Heart left ventricle (tissue), 16 donors: Measurements from ENCODE around the gene GOLT1B. TPM values are rescaled to one million over a fixed set of nuclear protein-coding genes. Genes with fewer than 3 reads are reported as not detected.

ENCODE experiments used
- ATAC-seq, 4 donors: fragments of 200-7000 bp; cut with Tn5 transposase; one replicate each; pipeline ENCODE4 v1.9.1; 2020 to 2022; ENCODE audit warnings: moderate library complexity in 4 of 4, mild to moderate bottlenecking in 3 of 4, moderate number of reproducible peaks in 1 of 4
- DNase-seq, 5 donors: peaks; one replicate each; pipeline ENCODE4 v3.0.0-alpha.2; 2020
- H3K27ac ChIP-seq, 12 donors: fragments of 200-600 bp; sonication (generic) in 4 of 12; one replicate each; pipeline versions ENCODE4 v1.5.0 to v1.8.0; 2016 to 2022; ENCODE audit warnings: mild to moderate bottlenecking in 2 of 12
- H3K27me3 ChIP-seq, 9 donors: fragments of 200-600 bp; sonication (generic) in 2 of 9; one replicate each; pipeline versions ENCODE4 v1.5.1 to v1.8.0; 2016 to 2022; ENCODE audit warnings: mild to moderate bottlenecking in 3 of 9
- H3K36me3 ChIP-seq, 9 donors: fragments of 200-600 bp; sonication (generic) in 2 of 9; one replicate each; pipeline versions ENCODE4 v1.5.0 to v1.8.0; 2018 to 2022; ENCODE audit warnings: mild to moderate bottlenecking in 2 of 9
- H3K4me1 ChIP-seq, 12 donors: fragments of 200-600 bp; sonication (generic) in 4 of 12; one replicate each; pipeline versions ENCODE4 v1.5.0 to v1.8.0; 2016 to 2022; ENCODE audit warnings: mild to moderate bottlenecking in 3 of 12
- H3K4me3 ChIP-seq, 12 donors: fragments of 200-600 bp; sonication (generic) in 4 of 12; one replicate each; pipeline versions ENCODE4 v1.5.0 to v1.8.0; 2017 to 2022; ENCODE audit warnings: mild to moderate bottlenecking in 9 of 12, moderate library complexity in 4 of 12
- H3K9me3 ChIP-seq, 12 donors: fragments of 200-600 bp; sonication (generic) in 4 of 12; one replicate each; pipeline versions ENCODE4 v1.5.0 to v1.8.0; 2016 to 2022; ENCODE audit warnings: mild to moderate bottlenecking in 1 of 12
- POLR2A ChIP-seq, 2 donors: fragments of 450-650 bp; IDR thresholded peaks; one replicate each; pipeline ENCODE4 v1.6.1; 2017; ENCODE audit warnings: antibody characterized with exemption in 2 of 2, mild to moderate bottlenecking in 2 of 2, moderate library complexity in 2 of 2
- WGBS, 4 donors: extraction: QIAGEN DNeasy Blood & Tissue Kit in 2 of 4; methylation state at CpG; one replicate each; pipeline versions ENCODE4 v1.1.5 to v1.1.7; 2013 to 2018; 5-methylcytosine and 5-hydroxymethylcytosine counted together
- intact Hi-C, 10 donors: fragments of 100-400 bp; cut with DNase I; formaldehyde crosslinking; loops; one replicate each; pipeline versions ENCODE4 v1.11.1 to v1.14.2; 2022
- polyA plus RNA-seq, 2 donors: library from polyadenylated mRNA; stranded (reverse); fragments of 200-250 nt; gene quantifications; one replicate each; pipeline ENCODE4 v1.2.3, GENCODE V29; 2013
- total RNA-seq, 9 donors: library from RNA; depleted of rRNA in 2 of 9; stranded (reverse); fragments of >200 nt in 2 of 9; fragmentation: NEBNext Ultra II Directional in 3 of 9; extraction: Animal tissue kit (Norgen Biotek cat#: 25700) in 3 of 9; gene quantifications; one replicate each; pipeline versions ENCODE4 v1.1.0 to v1.2.4, GENCODE V29; 2016 to 2023
- TF ChIP-seq, protein P1 (sequence below), 12 donors: fragments of 200-600 bp; sonication (generic) in 4 of 12; IDR thresholded peaks; one replicate each; pipeline versions ENCODE4 v1.5.0 to v1.8.0; 2018 to 2022; ENCODE audit warnings: antibody characterized with exemption in 12 of 12, mild to moderate bottlenecking in 5 of 12
- donor health status: ischemic (EF 13 %, LVEDD 7.1; RV severe dilation, severe dysfunction).
- donor health status: healthy with polysubstance abuse.
- donor health status: DM: no; HTN: yes; CAD: no.
- donor health status: DM: no; HTN: no; CAD: no.
- donor health status: ischemic (EF 25% LVEDD 6.9; RV normal size, moderate dysfunction).
- donor health status: ischemic (EF 25% LVEDD 5.7; RV mildly dilated, moderate dysfunction).
- donor health status: healthy.
- donor health status: DM: yes; HTN: yes; CAD: no.
- donor health status: ischemic (EF 35%, LVEDD 5.7; RV mildly dilated, moderate dysfunction).
- donor health status: nonischemic (EF 11% LVEDD 7.7; RV severe dilation, severe dysfunction).
- donor health status: DM: yes; HTN: yes; CAD: no.
- donor health status: PGD.
- donor health status: ischemic (EF 29% LVEDD 5.4; RV normal size, mild dysfunction).
- donor health status: nonischemic (EF 23%, LVEDD 6.1; RV moderate dilation, normal function).

GOLT1B gene
- total and polyA plus RNA-seq, 11 donors, result 12.9 to 43.7 (median 22.1) TPM

DNA sequence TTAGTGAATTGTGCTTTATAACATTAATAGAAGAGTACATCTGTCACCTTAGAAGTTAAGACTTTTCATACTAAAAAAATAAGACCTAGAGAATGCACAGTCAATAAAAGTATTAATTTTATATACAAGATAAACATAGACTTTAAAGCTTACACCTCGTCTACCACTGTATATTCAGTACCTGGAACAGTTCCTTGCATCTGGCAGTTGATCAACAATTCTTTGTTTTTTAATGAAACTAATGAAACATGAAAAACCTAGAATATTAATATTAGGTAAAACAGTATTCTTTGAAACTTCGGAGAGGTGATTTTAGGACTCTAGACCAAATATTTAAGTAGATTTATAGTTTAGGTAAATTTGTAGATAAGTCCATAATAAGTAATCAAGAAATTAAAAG is 4.3 kb downstream of the GOLT1B start:
- 14 to 59% (median 47%) methylated on average over 2 of the region's 2 CpGs for WGBS, 4 donors
- Histone ChIP-seq H3K27me3 (no peaks in the 10 kb centered on the region), H3K4me1 (peaks cover 0 to 43% (median 25%) of the 10 kb centered on the region in 12 donors), H3K4me3 (no peak overlapping the region), H3K9me3 (no peaks in the 10 kb centered on the region), H3K36me3 (peaks cover 0 to 41% (median 35%) of the 10 kb centered on the region in 9 donors), H3K27ac (no peak overlapping the region)
- intact Hi-C loops, result loop anchor here in 5 of 10 donors (10.0 kb wide), 3 partner anchors 149 to 179 kb away; partner anchors contain the start of gene LDHB (in 2 of the 5)
- no peak for TF ChIP-seq POLR2A (IDR thresholded peaks at IDR 0.05)
- TF ChIP-seq, protein P1, sequence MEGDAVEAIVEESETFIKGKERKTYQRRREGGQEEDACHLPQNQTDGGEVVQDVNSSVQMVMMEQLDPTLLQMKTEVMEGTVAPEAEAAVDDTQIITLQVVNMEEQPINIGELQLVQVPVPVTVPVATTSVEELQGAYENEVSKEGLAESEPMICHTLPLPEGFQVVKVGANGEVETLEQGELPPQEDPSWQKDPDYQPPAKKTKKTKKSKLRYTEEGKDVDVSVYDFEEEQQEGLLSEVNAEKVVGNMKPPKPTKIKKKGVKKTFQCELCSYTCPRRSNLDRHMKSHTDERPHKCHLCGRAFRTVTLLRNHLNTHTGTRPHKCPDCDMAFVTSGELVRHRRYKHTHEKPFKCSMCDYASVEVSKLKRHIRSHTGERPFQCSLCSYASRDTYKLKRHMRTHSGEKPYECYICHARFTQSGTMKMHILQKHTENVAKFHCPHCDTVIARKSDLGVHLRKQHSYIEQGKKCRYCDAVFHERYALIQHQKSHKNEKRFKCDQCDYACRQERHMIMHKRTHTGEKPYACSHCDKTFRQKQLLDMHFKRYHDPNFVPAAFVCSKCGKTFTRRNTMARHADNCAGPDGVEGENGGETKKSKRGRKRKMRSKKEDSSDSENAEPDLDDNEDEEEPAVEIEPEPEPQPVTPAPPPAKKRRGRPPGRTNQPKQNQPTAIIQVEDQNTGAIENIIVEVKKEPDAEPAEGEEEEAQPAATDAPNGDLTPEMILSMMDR (IDR thresholded peaks at IDR 0.05), result no peak
- ATAC-seq (no peak), DNase-seq (no peak)

- Histone ChIP-seq H3K4me3 (no peak overlapping the region), H3K9me3 (no peaks in the 10 kb centered on the region), H3K36me3 (peaks cover 0 to 59% (median 54%) of the 10 kb centered on the region in 9 donors), H3K4me1 (peaks cover 0 to 35% (median 19%) of the 10 kb centered on the region in 12 donors), H3K27ac (no peak overlapping the region), H3K27me3 (no peaks in the 10 kb centered on the region)
- DNase-seq, result no peak
- ATAC-seq, result no peak
- no peak for TF ChIP-seq POLR2A (IDR thresholded peaks at IDR 0.05)
- TF ChIP-seq, protein P1 (IDR thresholded peaks at IDR 0.05), result no peak
- intact Hi-C loops, result loop anchor here in 5 of 10 donors (10.0 kb wide), 3 partner anchors 147 to 177 kb away; partner anchors contain the start of gene LDHB (in 2 of the 5)
- WGBS, 4 donors, result 79 to 83% (median 81%) methylated on average over 2 of the region's 2 CpGs
Observed at GRCh38 chr12:21507849-21508248, 6.3 kb downstream of the GOLT1B start.

DNA sequence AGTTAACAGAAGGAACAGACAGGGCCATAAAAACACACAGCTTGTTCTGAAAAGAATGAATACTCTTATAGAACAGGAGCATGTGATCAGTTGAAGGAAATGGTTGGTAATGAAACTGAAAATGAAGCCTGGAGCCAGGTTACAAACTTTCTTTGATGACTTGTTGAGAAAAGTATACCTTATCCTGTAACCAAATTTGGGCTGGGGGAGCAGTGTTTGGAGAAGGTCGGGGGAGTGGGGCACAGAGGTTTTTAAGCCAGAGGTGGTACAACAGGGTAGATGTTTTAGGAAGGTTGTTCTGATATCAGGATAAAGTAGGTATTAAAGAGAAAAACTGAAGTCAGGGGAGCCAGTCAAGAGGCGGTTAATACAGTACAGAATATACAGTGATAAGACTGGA is 8.2 kb downstream of the GOLT1B start:
- Histone ChIP-seq H3K27me3 (no peaks in the 10 kb centered on the region), H3K27ac (no peak overlapping the region), H3K36me3 (peaks cover 0 to 78% (median 73%) of the 10 kb centered on the region in 9 donors), H3K4me1 (peaks cover 0 to 17% (median 3%) of the 10 kb centered on the region in 12 donors), H3K9me3 (no peaks in the 10 kb centered on the region), H3K4me3 (no peak overlapping the region)
- intact Hi-C loops, result loop anchor here in 5 of 10 donors (10.0 kb wide), 3 partner anchors 145 to 175 kb away; partner anchors contain the start of gene LDHB (in 2 of the 5)
- DNase-seq (no peak), ATAC-seq (no peak)
- TF ChIP-seq, protein P1 (IDR thresholded peaks at IDR 0.05), result no peak
- no peak for TF ChIP-seq POLR2A (IDR thresholded peaks at IDR 0.05)
- WGBS, 4 donors, result 44 to 49% (median 46%) methylated on average over 2 of the region's 2 CpGs

- no peak for DNase-seq
- TF ChIP-seq, protein P1 (IDR thresholded peaks at IDR 0.05), result no peak
- no peak for TF ChIP-seq POLR2A (IDR thresholded peaks at IDR 0.05)
- no peak for ATAC-seq
- 89 to 94% (median 93%) methylated on average over 2 of the region's 2 CpGs for WGBS, 4 donors
- Histone ChIP-seq H3K36me3 (peaks cover 0 to 75% (median 62%) of the 10 kb centered on the region in 9 donors), H3K4me3 (no peak overlapping the region), H3K27me3 (no peaks in the 10 kb centered on the region), H3K4me1 (peaks cover 0 to 8% (median 0%) of the 10 kb centered on the region in 12 donors), H3K27ac (no peak overlapping the region), H3K9me3 (no peaks in the 10 kb centered on the region)
- intact Hi-C loops, result no loop called here
Observed at GRCh38 chr12:21516281-21516680, 14.7 kb downstream of the GOLT1B start.
